HepG2 (cell line): ENCODE measurements around the gene CCNYL1. TPM values are rescaled to one million over a fixed set of nuclear protein-coding genes. Genes with fewer than 3 reads are reported as not detected.

ENCODE experiments used
- ARID5B ChIP-seq: IDR thresholded peaks from 2 replicates; pipeline ENCODE4 v1.4.0; 2020; ENCODE audit warnings: mild to moderate bottlenecking, missing genetic modification reagents
- CBX2 ChIP-seq, 2 experiments: fragments of 200-600 bp in 1 of 2; sonication (generic); formaldehyde crosslinking in 1 of 2; IDR thresholded peaks; 2 replicates each; pipeline versions ENCODE4 v1.7.0 to v1.8.1; 2018 to 2022; ENCODE audit warnings: low read depth in 2 of 2, low read length in 1 of 2, mild to moderate bottlenecking in 1 of 2, missing genetic modification reagents in 1 of 2
- ELF1 ChIP-seq: sonication (generic); formaldehyde crosslinking; IDR thresholded peaks from 2 replicates; pipeline ENCODE4 v1.4.0; 2020; ENCODE audit warnings: missing genetic modification reagents
- FOSL2 ChIP-seq: sonication (generic); formaldehyde crosslinking; IDR thresholded peaks from 2 replicates; pipeline ENCODE4 v1.4.0; 2020; ENCODE audit warnings: missing genetic modification reagents
- HNF4A ChIP-seq: sonication (generic); formaldehyde crosslinking; IDR thresholded peaks from 2 replicates; pipeline ENCODE4 v1.4.0; 2020; ENCODE audit warnings: missing genetic modification reagents
- KDM3A ChIP-seq: IDR thresholded peaks from 2 replicates; pipeline ENCODE4 v1.6.1; 2018; ENCODE audit warnings: low read depth, missing compliant biosample characterization
- MIER3 ChIP-seq: IDR thresholded peaks from 2 replicates; pipeline ENCODE4 v1.6.1; 2016; ENCODE audit warnings: missing compliant biosample characterization, borderline replicate concordance
- PRDM10 ChIP-seq: sonication (generic); formaldehyde crosslinking; IDR thresholded peaks from 2 replicates; pipeline ENCODE4 v1.4.0; 2020; ENCODE audit warnings: low read depth, missing genetic modification reagents
- RARG ChIP-seq: sonication (generic); formaldehyde crosslinking; IDR thresholded peaks from 2 replicates; pipeline ENCODE4 v1.4.0; 2020; ENCODE audit warnings: low read depth, mild to moderate bottlenecking, missing genetic modification reagents
- RCOR2 ChIP-seq: IDR thresholded peaks from 2 replicates; pipeline ENCODE4 v1.6.1; 2016; ENCODE audit warnings: missing biosample characterization, missing genetic modification reagents
- SAP130 ChIP-seq: IDR thresholded peaks from 2 replicates; pipeline ENCODE4 v1.6.1; 2016; ENCODE audit warnings: low read depth
- SIX1 ChIP-seq: sonication (generic); formaldehyde crosslinking; IDR thresholded peaks from 2 replicates; pipeline ENCODE4 v1.4.0; 2020; ENCODE audit warnings: missing genetic modification reagents, borderline replicate concordance
- TBX3 ChIP-seq: fragments of 450-650 bp; IDR thresholded peaks from 2 replicates; pipeline ENCODE4 v1.6.1; 2017; ENCODE audit warnings: antibody characterized with exemption, mild to moderate bottlenecking, inconsistent platforms, borderline replicate concordance
- TFE3 ChIP-seq: IDR thresholded peaks from 2 replicates; pipeline ENCODE4 v1.6.1; 2016
- TGIF2 ChIP-seq: IDR thresholded peaks from 2 replicates; pipeline ENCODE4 v1.6.1; 2016; ENCODE audit warnings: control low read depth, missing compliant biosample characterization
- TSC22D2 ChIP-seq: sonication (generic); formaldehyde crosslinking; IDR thresholded peaks from 2 replicates; pipeline ENCODE4 v1.5.1; 2020; ENCODE audit warnings: missing genetic modification reagents, mild to moderate bottlenecking, borderline replicate concordance
- ZNF281 ChIP-seq: sonication (generic); formaldehyde crosslinking; IDR thresholded peaks from 2 replicates; pipeline ENCODE4 v1.4.0; 2020; ENCODE audit warnings: missing genetic modification reagents, borderline replicate concordance
- ZNF619 ChIP-seq: sonication (generic); formaldehyde crosslinking; IDR thresholded peaks from 2 replicates; pipeline ENCODE4 v1.4.0; 2020; ENCODE audit warnings: mild to moderate bottlenecking, missing genetic modification reagents
- polyA plus RNA-seq, 8 experiments: library from polyadenylated mRNA; depleted of rRNA in 3 of 8; stranded (reverse) in 7 of 8; unstranded in 1 of 8; fragments of >200 nt; fragmentation: Illumina TruSeq in 4 of 8; extraction: Trizol in 4 of 8; gene quantifications; 2 replicates each; pipeline versions ENCODE4 v1.2.1 to v1.2.3, GENCODE V29; 2011 to 2016; ENCODE audit warnings: low read depth in 4 of 8, missing spikeins in 1 of 8, mixed read lengths in 1 of 8; ENCODE audit not compliant: insufficient read depth in 1 of 8
- total RNA-seq, 5 experiments: library from RNA; depleted of rRNA; stranded (reverse); fragments of >200 nt; fragmentation: Illumina TruSeq; extraction: Trizol; gene quantifications; 2 replicates each; pipeline ENCODE4 v1.2.3, GENCODE V29; 2016; ENCODE audit warnings: low read depth in 1 of 5

CCNYL1 gene
- total and polyA plus RNA-seq, 2 of the 13 experiments (the other 11 are each of a cell fraction or from before 2014, with no cell fraction given), result 12.5 to 16.2 TPM

GRCh38 chr2:207801259-207801658 is 89.8 kb downstream of the CCNYL1 start (continued):
- TF ChIP-seq PRDM10, result 0 out of 2 replicates have a peak, but pooled peaks have one; percentile 30
- TF ChIP-seq ARID5B, result peak; percentile 73
- TF ChIP-seq HNF4A (CRISPR knock-in tag), result peak; percentile 57; the same call in 1 of the 2 replicates
- TF ChIP-seq ELF1 (CRISPR knock-in tag), result no peak
- no peak for TF ChIP-seq TGIF2 (CRISPR knock-in tag)
- 0 out of 2 replicates have a peak, but pooled peaks have one; percentile 47 for TF ChIP-seq SIX1 (CRISPR knock-in tag)
- TF ChIP-seq FOSL2 (CRISPR knock-in tag), result peak; percentile 61
- no peak for TF ChIP-seq RARG (CRISPR knock-in tag)
- peak; percentile 56; the same call in 1 of the 2 replicates for TF ChIP-seq RCOR2
- no peak for TF ChIP-seq TSC22D2 (CRISPR knock-in tag)
- 0 out of 2 replicates have a peak, but pooled peaks have one; percentile 38 for TF ChIP-seq TFE3 (CRISPR knock-in tag)
- TF ChIP-seq KDM3A (CRISPR knock-in tag), result 0 out of 2 replicates have a peak, but pooled peaks have one; percentile 29
- 0 out of 2 replicates have a peak, but pooled peaks have one; percentile 16 for TF ChIP-seq MIER3
- peak; percentile 16; the same call in 1 of the 2 replicates for TF ChIP-seq TBX3
- no peak for TF ChIP-seq CBX2 (IDR thresholded peaks at IDR 0.05; ENCODE audit: low read depth, low read length)
- TF ChIP-seq CBX2 (CRISPR knock-in tag; IDR thresholded peaks at IDR 0.05; ENCODE audit: low read depth), result no peak
- no peak for TF ChIP-seq ZNF619 (CRISPR knock-in tag)
- TF ChIP-seq SAP130 (CRISPR knock-in tag), result 0 out of 2 replicates have a peak, but pooled peaks have one; percentile 22
- peak; percentile 18; the same call in 1 of the 2 replicates for TF ChIP-seq ZNF281 (CRISPR knock-in tag)
